EL (cell line): Measurements from ENCODE around the gene CLSTN1.
"Not testable (repeated sequence)": the region's sequence is repeated elsewhere in the genome, so short reads cannot be mapped to it uniquely, and the experiment has no call there.

Experiments used
- DNase-seq: peaks from one replicate; pipeline ENCODE4 v3.0.0-alpha.2; 2016

The CLSTN1 gene

DNA sequence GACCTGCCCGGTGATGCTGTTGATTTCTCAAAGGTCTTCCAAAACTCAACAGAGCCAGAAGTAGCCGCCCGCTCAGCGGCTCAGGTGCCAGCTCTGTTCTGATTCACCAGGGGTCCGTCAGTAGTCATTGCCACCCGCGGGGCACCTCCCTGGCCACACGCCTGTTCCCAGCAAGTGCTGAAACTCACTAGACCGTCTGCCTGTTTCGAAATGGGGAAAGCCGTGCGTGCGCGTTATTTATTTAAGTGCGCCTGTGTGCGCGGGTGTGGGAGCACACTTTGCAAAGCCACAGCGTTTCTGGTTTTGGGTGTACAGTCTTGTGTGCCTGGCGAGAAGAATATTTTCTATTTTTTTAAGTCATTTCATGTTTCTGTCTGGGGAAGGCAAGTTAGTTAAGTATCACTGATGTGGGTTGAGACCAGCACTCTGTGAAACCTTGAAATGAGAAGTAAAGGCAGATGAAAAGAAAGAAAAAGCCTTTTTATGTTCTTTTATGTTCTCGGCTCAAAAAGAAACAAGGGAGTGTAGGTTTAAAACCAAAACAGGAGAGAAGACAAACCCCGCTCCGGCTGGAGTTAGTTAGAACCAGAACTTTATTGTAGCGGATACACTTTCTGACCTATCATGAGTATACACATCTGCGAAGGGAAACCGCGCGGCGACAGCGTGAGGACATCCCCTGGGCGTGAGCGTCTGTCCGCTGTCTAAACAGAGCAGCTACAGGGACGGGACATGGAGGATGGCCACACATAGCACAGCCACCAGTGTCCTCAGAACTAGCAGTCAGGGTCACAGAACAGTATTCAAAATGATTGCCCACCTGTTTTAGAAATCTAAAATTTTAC lies 95.1 kb downstream of the CLSTN1 start:
- DNase-seq: no peak

- DNase-seq: no peak
Measured at GRCh38 chr1:9726905-9727595, 96.7 kb downstream of the CLSTN1 start.

GRCh38 chr1:9726406-9726805 lies 97.4 kb downstream of the CLSTN1 start:
- DNase-seq: no peak

DNA sequence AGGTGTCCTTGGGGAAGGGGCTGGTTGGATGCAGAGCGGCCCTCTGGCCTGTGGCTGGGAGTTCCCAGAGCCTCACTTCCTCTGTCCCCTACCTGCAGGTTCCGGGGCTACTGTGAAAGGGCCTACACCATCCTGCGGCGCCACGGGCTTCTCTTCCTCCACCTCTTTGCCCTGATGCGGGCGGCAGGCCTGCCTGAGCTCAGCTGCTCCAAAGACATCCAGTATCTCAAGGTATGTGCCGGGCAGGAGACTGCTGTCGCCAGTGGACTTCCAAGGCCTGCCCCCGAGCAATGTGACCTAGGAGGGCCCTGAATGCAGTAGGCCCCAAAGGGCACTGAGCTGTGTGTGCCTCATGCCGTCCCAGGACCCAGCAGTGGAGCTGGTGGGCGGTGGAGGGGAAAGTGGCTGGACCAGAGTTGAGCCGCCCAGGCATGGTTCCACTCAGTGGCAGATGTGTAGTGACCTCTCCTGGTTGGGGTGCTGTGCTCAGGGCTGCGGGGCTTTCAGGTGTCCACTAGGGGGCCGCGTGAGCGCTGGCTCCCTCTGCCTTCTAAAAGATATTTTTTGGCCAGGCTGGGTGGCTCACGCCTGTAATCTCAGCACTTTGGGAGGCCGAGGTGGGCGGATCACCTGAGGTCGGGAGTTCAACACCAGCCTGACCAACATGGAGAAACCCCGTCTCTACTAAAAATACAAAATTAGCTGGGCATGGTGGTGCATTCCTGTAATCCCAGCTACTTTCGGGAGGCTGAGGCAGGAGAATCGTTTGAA lies 98.9 kb downstream of the CLSTN1 start:
- peak; percentile 64 for DNase-seq

- DNase-seq: no peak
Measured at GRCh38 chr1:9723926-9724325, 99.8 kb downstream of the CLSTN1 start.

DNA sequence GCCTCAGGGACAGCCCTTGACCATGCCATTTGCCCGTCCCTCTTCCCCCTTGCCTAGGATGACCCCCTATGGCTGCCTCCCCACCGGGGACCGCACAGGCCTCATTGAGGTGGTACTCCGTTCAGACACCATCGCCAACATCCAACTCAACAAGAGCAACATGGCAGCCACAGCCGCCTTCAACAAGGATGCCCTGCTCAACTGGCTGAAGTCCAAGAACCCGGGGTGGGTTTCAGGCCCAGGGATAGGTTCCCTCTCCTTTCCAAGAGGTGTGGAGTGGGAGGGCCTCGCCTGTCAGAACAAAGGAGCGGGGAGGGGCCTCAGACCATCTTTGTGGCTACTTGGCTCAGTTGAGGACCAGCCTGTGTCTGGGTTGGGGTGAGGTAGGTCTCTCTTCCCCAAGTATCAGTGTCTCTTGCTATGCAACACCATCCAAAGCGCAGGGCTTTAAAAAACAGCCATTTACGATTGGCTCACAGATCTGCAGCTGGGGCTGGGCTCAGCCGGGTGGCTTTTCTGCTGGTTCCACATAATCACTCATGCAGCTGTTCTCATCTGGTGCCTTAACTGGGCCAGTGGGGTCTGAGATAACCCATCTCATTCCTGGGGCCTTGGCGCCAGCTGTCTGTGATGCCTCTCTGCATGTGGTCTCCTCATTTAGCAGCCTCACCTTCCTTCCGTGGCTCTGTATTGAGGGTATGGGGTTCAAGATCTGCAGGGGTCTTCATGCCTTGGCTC lies 100.5 kb downstream of the CLSTN1 start:
- DNase-seq: no peak

- DNase-seq: no peak
Measured at GRCh38 chr1:9722378-9722749, 101.4 kb downstream of the CLSTN1 start.

DNA sequence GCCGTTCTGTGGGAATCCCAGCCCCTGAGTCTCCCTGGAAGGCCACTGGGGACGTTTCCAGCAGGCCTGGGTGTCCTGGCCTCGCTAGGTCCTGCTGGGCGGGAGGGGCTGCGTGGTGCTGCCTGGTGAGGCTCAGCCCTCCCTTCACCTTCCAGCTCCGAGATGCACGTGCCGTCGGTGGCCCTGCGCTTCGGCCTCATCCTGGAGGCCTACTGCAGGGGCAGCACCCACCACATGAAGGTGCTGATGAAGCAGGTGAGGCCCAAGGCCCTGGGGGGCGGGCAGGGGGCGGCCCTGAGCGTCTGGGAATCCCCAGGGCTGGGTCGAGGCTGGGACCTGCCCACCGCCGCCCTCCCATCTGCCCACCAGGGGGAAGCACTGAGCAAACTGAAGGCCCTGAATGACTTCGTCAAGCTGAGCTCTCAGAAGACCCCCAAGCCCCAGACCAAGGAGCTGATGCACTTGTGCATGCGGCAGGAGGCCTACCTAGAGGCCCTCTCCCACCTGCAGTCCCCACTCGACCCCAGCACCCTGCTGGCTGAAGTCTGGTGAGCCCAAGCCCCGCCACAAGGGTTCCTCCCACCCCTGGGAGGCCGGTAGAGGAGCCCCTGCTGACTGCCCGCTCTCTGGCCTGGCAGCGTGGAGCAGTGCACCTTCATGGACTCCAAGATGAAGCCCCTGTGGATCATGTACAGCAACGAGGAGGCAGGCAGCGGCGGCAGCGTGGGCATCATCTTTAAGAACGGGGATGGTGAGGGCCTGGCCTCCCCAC lies 102.0 kb downstream of the CLSTN1 start:
- no peak for DNase-seq

DNA sequence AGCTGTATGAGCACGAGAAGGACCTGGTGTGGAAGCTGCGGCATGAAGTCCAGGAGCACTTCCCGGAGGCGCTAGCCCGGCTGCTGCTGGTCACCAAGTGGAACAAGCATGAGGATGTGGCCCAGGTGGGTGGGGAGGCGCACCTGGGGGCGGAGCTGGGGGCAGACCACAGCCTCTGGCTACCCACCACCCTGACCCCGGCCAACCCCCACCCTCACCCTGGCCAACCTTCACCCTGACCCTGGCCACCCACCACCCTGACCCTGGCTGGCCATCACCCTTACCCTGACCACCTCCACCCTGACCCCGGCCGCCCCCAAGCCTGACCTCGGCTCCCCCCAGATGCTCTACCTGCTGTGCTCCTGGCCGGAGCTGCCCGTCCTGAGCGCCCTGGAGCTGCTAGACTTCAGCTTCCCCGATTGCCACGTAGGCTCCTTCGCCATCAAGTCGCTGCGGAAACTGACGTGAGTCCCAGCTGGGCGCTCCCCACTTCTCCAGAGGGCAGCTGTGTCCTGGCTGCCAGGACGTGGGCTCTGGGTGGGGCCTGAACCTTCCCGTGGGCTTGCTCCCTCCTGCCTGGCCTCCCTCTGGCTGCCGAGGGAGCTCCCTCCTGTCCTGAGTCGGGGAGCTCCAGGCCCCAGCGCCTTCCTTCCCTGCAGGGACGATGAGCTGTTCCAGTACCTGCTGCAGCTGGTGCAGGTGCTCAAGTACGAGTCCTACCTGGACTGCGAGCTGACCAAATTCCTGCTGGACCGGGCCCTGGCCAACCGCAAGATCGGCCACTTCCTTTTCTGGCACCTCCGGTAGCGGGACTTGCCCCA lies 102.8 kb downstream of the CLSTN1 start:
- DNase-seq: no peak

- no peak for DNase-seq
Measured at GRCh38 chr1:9719978-9720722, 103.6 kb downstream of the CLSTN1 start.

GRCh38 chr1:9718006-9718680 lies 105.6 kb downstream of the CLSTN1 start:
- DNase-seq: no peak

GRCh38 chr1:9717193-9718005 lies 106.4 kb downstream of the CLSTN1 start:
- no peak for DNase-seq

DNA sequence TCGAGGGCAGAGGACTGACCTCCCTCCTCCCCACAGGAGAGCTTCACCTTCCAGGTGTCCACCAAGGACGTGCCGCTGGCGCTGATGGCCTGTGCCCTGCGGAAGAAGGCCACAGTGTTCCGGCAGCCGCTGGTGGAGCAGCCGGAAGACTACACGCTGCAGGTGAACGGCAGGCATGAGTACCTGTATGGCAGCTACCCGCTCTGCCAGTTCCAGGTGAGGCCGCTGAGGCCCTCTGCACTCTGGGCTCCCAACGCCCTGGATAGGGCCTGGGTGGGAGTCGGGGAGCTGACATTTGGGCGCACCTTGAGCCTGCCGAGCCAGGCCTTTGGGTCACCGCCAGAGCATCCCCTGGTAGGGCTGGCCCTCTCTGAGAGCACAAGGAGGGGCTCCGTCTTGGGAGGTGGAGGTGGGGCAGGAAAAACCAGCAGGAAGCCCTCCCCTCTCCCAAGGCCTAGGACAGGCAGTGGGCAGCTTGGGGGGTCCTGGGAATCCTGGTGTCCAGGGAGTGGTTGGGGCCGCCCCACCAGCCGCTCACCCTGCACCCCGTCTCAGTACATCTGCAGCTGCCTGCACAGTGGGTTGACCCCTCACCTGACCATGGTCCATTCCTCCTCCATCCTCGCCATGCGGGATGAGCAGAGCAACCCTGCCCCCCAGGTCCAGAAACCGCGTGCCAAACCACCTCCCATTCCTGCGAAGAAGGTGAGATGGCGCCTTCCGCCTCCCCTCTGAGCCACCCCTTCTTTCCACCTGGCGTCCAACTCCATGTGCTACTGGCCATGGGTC lies 107.2 kb downstream of the CLSTN1 start:
- no peak for DNase-seq

GRCh38 chr1:9715536-9716226 lies 108.1 kb downstream of the CLSTN1 start:
- no peak for DNase-seq

DNA sequence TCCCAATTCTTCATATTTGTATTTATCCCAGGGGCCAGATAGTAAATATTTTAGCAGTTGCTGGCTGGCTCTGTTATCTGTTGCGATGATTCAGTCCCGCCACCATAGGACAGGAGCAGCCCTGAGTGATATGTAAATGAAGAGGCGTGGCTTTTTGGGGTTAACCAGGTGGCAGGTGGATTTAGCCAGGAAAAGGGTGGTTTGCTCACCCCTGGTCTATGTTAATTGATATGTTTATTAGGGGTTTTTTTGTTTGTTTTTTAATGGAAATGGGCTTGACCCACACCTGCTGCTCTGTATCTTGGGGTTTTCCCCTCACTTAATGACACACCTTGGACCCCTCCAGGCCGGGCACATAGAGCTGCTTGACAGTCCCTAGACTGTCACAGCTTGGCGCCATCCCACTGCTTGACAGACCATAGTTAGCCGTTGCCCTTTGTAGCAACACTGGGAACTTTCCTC lies 109.5 kb downstream of the CLSTN1 start:
- DNase-seq: no peak

GRCh38 chr1:9712767-9713166 lies 111.0 kb downstream of the CLSTN1 start:
- DNase-seq: not testable (repeated sequence)

DNA sequence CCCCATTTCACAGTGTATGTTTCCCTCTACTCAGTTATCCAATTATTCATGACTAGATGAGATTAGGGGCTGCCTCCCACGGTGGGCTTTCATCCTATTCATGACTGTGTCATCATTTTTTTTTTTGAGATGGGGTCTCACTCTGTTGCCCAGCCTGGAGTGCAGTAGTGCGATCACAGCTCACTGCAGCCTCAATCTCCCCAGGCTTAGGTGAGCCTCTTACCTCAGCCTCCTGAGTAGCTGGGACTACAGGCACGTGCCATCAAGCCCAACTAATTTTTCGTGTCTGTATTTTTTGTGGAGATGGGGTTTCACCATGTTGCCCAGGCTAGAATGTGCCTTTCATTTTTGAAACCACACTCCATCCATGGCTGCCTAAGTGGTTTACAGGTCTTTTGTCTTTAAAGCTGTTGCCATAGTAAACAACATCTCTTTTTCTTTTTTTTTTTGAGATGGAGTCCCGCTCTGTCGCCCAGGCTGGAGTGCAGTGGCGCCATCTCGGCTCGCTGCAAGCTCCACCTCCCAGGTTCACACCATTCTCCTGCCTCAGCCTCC lies 112.2 kb downstream of the CLSTN1 start:
- DNase-seq: no peak
